ENCODE results near the gene AGBL2. TPM values are rescaled to one million over a fixed set of nuclear protein-coding genes. Genes with fewer than 3 reads are reported as not detected.
A peak's percentile ranks its signal among the peaks of the same experiment; 100 is the strongest.
"Not testable (repeated sequence)": the region's sequence is repeated elsewhere in the genome, so short reads cannot be mapped to it uniquely, and the experiment has no call there.

The AGBL2 gene
- total RNA-seq, 1 donor from 2014 or later, result 0.96 TPM

DNA sequence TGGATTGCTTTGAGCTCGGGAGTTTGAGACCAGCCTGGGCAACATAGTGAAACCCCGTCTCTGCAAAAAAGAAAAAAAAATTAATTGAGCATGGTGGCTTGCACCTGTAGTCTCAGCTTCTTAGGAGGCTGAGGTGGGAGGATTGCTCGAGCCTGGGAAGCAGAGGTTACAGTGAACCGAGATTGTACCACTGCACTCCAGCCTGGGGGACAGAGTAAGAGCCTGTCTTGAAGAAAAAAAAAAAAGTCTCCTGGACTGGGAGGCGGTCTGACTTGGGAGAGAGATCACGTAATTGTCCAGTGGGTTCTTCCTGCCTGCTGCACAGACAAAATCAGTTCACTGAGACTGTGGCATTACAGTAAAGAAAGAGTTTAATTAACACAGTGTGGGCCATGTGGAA lies 69.7 kb downstream of the AGBL2 start:
- ATAC-seq, result no peak
- intact Hi-C loops (cut with DNase I), result no loop called here
- TF ChIP-seq, protein P1, sequence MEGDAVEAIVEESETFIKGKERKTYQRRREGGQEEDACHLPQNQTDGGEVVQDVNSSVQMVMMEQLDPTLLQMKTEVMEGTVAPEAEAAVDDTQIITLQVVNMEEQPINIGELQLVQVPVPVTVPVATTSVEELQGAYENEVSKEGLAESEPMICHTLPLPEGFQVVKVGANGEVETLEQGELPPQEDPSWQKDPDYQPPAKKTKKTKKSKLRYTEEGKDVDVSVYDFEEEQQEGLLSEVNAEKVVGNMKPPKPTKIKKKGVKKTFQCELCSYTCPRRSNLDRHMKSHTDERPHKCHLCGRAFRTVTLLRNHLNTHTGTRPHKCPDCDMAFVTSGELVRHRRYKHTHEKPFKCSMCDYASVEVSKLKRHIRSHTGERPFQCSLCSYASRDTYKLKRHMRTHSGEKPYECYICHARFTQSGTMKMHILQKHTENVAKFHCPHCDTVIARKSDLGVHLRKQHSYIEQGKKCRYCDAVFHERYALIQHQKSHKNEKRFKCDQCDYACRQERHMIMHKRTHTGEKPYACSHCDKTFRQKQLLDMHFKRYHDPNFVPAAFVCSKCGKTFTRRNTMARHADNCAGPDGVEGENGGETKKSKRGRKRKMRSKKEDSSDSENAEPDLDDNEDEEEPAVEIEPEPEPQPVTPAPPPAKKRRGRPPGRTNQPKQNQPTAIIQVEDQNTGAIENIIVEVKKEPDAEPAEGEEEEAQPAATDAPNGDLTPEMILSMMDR (IDR thresholded peaks at IDR 0.05), result no peak
- Histone ChIP-seq H3K27ac (no peak overlapping the region), H3K4me1 (peaks cover 12% of the 10 kb centered on the region), H3K27me3 (no peaks in the 10 kb centered on the region), H3K4me3 (no peak overlapping the region), H3K9me3 (no peaks in the 10 kb centered on the region), H3K36me3 (no peaks in the 10 kb centered on the region)
- no peak for DNase-seq

DNA sequence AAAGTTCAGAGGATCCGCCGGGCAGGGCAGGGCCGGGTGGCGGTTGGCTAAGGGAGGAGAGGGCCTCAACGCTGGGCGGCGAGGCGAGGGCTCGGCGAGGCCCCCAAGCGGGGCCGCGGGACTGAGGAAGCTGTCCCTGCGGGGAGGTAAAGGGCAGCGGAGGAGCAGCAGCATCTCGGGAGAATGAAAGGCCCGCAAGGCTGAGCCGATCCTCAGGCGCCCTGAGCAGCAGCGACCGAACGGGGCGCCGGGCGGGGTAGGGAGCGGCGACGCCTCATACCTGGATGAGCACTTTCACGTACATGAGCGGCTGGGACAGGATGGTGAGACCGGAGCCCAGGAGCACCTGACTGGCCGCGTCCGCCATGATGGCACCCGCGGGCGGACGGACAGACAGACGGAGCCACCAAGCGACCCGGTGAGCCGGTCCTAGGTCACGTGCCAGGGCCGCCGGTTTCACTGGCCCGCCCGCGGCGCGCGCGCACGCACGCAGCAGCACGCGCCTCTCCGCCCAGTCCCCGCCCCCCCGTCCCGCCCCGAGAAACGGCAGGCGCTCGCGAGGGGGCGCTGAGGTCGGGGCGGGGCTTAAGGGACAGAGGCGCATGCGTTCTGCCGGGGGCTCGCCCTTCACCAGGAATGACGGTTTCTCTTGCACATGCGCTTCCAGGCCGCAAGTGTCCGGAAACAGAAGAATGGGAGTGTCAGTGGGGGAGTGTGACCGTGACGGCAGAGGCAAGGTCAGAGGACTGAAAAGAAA lies 72.9 kb downstream of the AGBL2 start, which contains the start of gene MTCH2:
Gene MTCH2 (minus strand): TSS at position 461 of the 757 bp plus-strand sequence. CDS start 94 bp downstream, at position 367.
- TF ChIP-seq, protein P1 (IDR thresholded peaks at IDR 0.05), result no peak
- intact Hi-C loops (cut with DNase I), result no loop called here

DNA sequence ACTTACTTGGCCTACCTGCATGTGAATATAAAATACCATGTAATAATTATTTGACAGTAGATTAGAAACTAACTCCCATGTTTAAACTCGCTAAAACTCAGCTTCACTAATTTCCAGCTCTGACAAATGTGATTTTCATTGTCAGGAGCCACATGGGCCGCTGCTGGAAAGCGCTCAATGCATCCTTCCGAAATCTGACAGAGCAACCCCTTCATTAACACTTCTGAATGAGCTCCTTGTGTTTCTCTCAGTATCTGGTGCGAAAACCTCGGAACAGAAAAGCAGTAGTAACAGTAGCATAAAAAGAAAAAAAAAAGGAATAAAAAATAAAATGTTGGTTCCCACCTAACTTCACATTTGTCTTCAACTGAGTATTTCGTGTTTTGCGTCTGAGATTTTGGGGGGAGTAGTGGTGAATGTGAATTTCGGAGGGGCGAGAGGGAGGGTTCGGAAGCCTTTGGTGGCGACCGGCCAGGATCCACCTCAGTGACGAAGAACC lies 73.5 kb downstream of the AGBL2 start:
- intact Hi-C loops (cut with DNase I), result no loop called here
- DNase-seq, result no peak
- Histone ChIP-seq H3K4me3 (peak overlapping the region; percentile 95), H3K4me1 (peaks cover 14% of the 10 kb centered on the region), H3K27ac (peak overlapping the region; percentile 89), H3K36me3 (peaks cover 22% of the 10 kb centered on the region), H3K9me3 (no peaks in the 10 kb centered on the region), H3K27me3 (no peaks in the 10 kb centered on the region)
- no peak for ATAC-seq
- TF ChIP-seq, protein P1 (IDR thresholded peaks at IDR 0.05), result no peak

More for the DNA sequence above, 72.9 kb downstream of the AGBL2 start, which contains the start of gene MTCH2:
- DNase-seq, result peak; percentile 97
- ATAC-seq, result peak; percentile 99
- H3K4me3 ChIP-seq, result peak within 1 kb of the TSS; percentile 95
- no peaks in the 10 kb centered on the region for H3K9me3 ChIP-seq
- H3K4me1 ChIP-seq, result peaks cover 14% of the 10 kb centered on the region
- H3K27me3 ChIP-seq, result no peaks in the 10 kb centered on the region
- H3K36me3 ChIP-seq, result peaks cover 15% of the 10 kb centered on the region
- peak within 1 kb of the TSS; percentile 89 for H3K27ac ChIP-seq

DNA sequence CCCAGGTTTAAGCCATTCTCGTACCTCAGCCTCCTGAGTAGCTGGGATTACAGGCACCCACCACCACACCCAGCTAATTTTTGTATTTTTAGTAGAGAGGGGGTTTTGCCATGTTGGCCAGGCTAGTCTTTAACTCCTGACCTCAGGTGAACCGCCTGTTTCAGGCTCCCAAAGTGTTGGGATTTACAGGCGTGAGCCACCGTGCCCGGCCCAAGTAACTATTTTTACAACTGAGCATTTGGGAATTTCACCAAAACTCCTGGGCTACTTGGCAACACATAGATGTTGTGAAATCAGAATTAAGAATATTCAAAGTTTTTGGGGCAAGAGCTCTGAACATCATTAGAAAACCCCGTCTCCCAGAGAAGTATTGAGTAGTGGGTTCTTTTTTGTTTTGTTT lies 74.7 kb downstream of the AGBL2 start:
- DNase-seq; ATAC-seq; intact Hi-C loops (cut with DNase I); H3K4me3 ChIP-seq; H3K27me3 ChIP-seq; H3K9me3 ChIP-seq; H3K27ac ChIP-seq: not testable (repeated sequence)
- Histone ChIP-seq H3K36me3 (peaks cover 31% of the 10 kb centered on the region), H3K4me1 (peaks cover 14% of the 10 kb centered on the region)

DNA sequence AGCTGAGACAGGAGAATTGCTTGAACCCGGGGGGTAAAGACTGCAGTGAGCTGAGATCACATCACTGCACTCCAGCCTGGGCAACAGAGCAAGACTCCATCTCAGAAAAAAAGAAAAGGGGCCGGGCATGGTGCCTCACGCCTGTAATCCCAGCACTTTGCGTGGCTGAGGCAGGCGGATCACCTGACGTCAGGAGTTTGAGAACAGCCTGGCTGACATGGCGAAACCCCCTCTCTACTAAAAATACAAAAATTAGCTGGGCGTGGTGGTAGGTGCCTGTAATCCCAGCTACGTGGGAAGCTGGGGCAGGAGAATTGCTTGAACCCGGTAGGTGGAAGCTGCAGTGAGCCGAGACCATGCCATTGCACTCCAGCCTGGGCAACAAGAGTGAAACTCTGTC lies 78.8 kb downstream of the AGBL2 start:
- H3K36me3 ChIP-seq, result peaks cover 73% of the 10 kb centered on the region
- ATAC-seq; intact Hi-C loops (cut with DNase I); DNase-seq; H3K9me3 ChIP-seq; H3K27ac ChIP-seq; H3K27me3 ChIP-seq; H3K4me3 ChIP-seq: not testable (repeated sequence)
- peaks cover 11% of the 10 kb centered on the region for H3K4me1 ChIP-seq

DNA sequence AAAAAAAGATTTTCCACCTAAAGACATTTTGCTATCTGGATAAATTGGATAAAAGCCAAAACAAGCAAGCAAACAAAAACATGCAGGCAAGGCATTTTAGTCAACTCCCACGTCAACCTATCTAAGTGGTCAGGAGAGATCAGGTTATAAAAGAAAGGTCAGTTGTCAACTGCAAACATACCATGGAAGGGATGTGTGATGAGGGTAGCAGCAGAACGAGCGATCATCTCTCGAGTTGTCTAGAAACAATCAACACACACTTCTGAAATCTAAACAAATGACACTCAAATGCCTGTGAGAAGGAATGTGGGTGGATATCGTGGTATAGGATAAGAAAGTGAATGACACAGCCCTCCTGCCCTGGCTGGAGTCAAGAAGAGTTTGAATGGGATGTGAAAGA lies 83.7 kb downstream of the AGBL2 start:
- intact Hi-C loops (cut with DNase I), result no loop called here
- Histone ChIP-seq H3K9me3 (no peaks in the 10 kb centered on the region), H3K36me3 (peaks cover 96% of the 10 kb centered on the region), H3K4me3 (no peak overlapping the region), H3K27ac (no peak overlapping the region), H3K27me3 (no peaks in the 10 kb centered on the region), H3K4me1 (no peaks in the 10 kb centered on the region)
- TF ChIP-seq, protein P1 (IDR thresholded peaks at IDR 0.05), result no peak
- DNase-seq (no peak), ATAC-seq (no peak)
